H9 (cell line): ENCODE results near the gene NOD1. TPM values are rescaled to one million over a fixed set of nuclear protein-coding genes. Genes with fewer than 3 reads are reported as not detected.

Experiments
- DNase-seq: peaks from one replicate; pipeline ENCODE4 v3.0.0-alpha.2; 2017
- H2AFZ ChIP-seq: one replicate; pipeline ENCODE4 v1.6.1; 2013; ENCODE audit warnings: mild to moderate bottlenecking, low read length, control low read depth, moderate library complexity
- H2AK5ac ChIP-seq: 2 replicates; pipeline ENCODE4 v1.6.1; 2013; ENCODE audit warnings: low read length, control low read depth, mixed read lengths; ENCODE audit not compliant: insufficient read length
- H2BK120ac ChIP-seq: one replicate; pipeline ENCODE4 v1.6.1; 2013; ENCODE audit warnings: low read depth, mild to moderate bottlenecking, low read length, control low read depth, inconsistent platforms; ENCODE audit not compliant: poor library complexity, severe bottlenecking
- H2BK12ac ChIP-seq: 2 replicates; pipeline ENCODE4 v1.6.1; 2013; ENCODE audit warnings: low read length, control low read depth, mixed read lengths, low read depth; ENCODE audit not compliant: insufficient read length
- H2BK15ac ChIP-seq: 2 replicates; pipeline ENCODE4 v1.6.1; 2013; ENCODE audit warnings: low read depth, low read length, control low read depth
- H2BK20ac ChIP-seq: one replicate; pipeline ENCODE4 v1.6.1; 2013; ENCODE audit warnings: low read depth, mild to moderate bottlenecking, low read length, control low read depth, inconsistent platforms; ENCODE audit not compliant: poor library complexity, severe bottlenecking
- H2BK5ac ChIP-seq: 2 replicates; pipeline ENCODE4 v1.6.1; 2013; ENCODE audit warnings: low read length, control low read depth, mixed read lengths; ENCODE audit not compliant: insufficient read length
- H3K14ac ChIP-seq: 2 replicates; pipeline ENCODE4 v1.6.1; 2013; ENCODE audit warnings: low read length, control low read depth; ENCODE audit not compliant: insufficient read depth
- H3K18ac ChIP-seq: 2 replicates; pipeline ENCODE4 v1.6.1; 2013; ENCODE audit warnings: low read depth, mild to moderate bottlenecking, mixed read lengths, low read length, control low read depth; ENCODE audit not compliant: insufficient read length
- H3K23ac ChIP-seq: 2 replicates; pipeline ENCODE4 v1.6.1; 2013; ENCODE audit warnings: low read length, control low read depth, mixed read lengths, low read depth; ENCODE audit not compliant: insufficient read length
- H3K23me2 ChIP-seq: 2 replicates; pipeline ENCODE4 v1.6.1; 2013; ENCODE audit warnings: low read depth, mild to moderate bottlenecking, mixed read lengths, low read length, control low read depth; ENCODE audit not compliant: insufficient read length, poor library complexity, severe bottlenecking
- H3K27ac ChIP-seq: 2 replicates; pipeline ENCODE4 v1.5.1; 2013; ENCODE audit warnings: low read length, control low read depth, mixed read lengths, low read depth; ENCODE audit not compliant: insufficient read length
- H3K27me3 ChIP-seq: 2 replicates; pipeline ENCODE4 v1.6.1; 2013; ENCODE audit warnings: low read length, control low read depth, inconsistent platforms; ENCODE audit not compliant: insufficient read depth
- H3K4ac ChIP-seq: 2 replicates; pipeline ENCODE4 v1.6.1; 2013; ENCODE audit warnings: low read depth, mild to moderate bottlenecking, control low read depth, inconsistent platforms, low read length, moderate library complexity
- H3K4me1 ChIP-seq: 2 replicates; pipeline ENCODE4 v1.6.1; 2013; ENCODE audit warnings: low read length, control low read depth, inconsistent platforms; ENCODE audit not compliant: insufficient read depth
- H3K4me2 ChIP-seq: 2 replicates; pipeline ENCODE4 v1.6.1; 2013; ENCODE audit warnings: low read length, control low read depth, mixed read lengths; ENCODE audit not compliant: insufficient read length, insufficient read depth
- H3K56ac ChIP-seq: 2 replicates; pipeline ENCODE4 v1.6.1; 2013; ENCODE audit warnings: low read depth, mild to moderate bottlenecking, mixed read lengths, low read length, control low read depth; ENCODE audit not compliant: insufficient read length
- H3K79me1 ChIP-seq: 2 replicates; pipeline ENCODE4 v1.6.1; 2013; ENCODE audit warnings: low read depth, mild to moderate bottlenecking, moderate library complexity, low read length, control low read depth, inconsistent platforms; ENCODE audit not compliant: insufficient read depth, poor library complexity, severe bottlenecking
- H3K79me2 ChIP-seq: 2 replicates; pipeline ENCODE4 v1.6.1; 2013; ENCODE audit warnings: low read length, control low read depth, inconsistent platforms; ENCODE audit not compliant: insufficient read depth
- H3K9ac ChIP-seq: 2 replicates; pipeline ENCODE4 v1.6.1; 2013; ENCODE audit warnings: low read length, control low read depth, mixed read lengths; ENCODE audit not compliant: insufficient read length; ENCODE audit errors: extremely low read depth
- H3K9me3 ChIP-seq: one replicate; pipeline ENCODE4 v1.6.1; 2013; ENCODE audit warnings: low read depth, low read length, inconsistent platforms; ENCODE audit not compliant: control insufficient read depth
- H3T11ph ChIP-seq: one replicate; pipeline ENCODE4 v1.6.1; 2013; ENCODE audit warnings: mild to moderate bottlenecking, low read length, control low read depth, inconsistent platforms
- H4K20me1 ChIP-seq: one replicate; pipeline ENCODE4 v1.6.1; 2013; ENCODE audit not compliant: control insufficient read depth, insufficient read length, insufficient read depth
- H4K5ac ChIP-seq: 2 replicates; pipeline ENCODE4 v1.6.1; 2013; ENCODE audit warnings: low read depth, mild to moderate bottlenecking, mixed read lengths, low read length, control low read depth; ENCODE audit not compliant: insufficient read length
- H4K8ac ChIP-seq: replicated peaks from 2 replicates; pipeline ENCODE4 v1.6.1; 2013; ENCODE audit warnings: low read length, control low read depth, mixed read lengths, low read depth; ENCODE audit not compliant: insufficient read length
- H4K91ac ChIP-seq: 2 replicates; pipeline ENCODE4 v1.6.1; 2013; ENCODE audit warnings: low read depth, mild to moderate bottlenecking, moderate library complexity, mixed read lengths, low read length, control low read depth; ENCODE audit not compliant: insufficient read length
- H3K27ac Mint-ChIP-seq, 3 experiments: 2 replicates in 2 of 3; 3 replicates in 1 of 3; pipeline ENCODE4 v1.8.0; 2020 to 2021; ENCODE audit warnings: mixed read lengths in 3 of 3, mild to moderate bottlenecking in 1 of 3, moderate library complexity in 1 of 3
- H3K27me3 Mint-ChIP-seq: 2 replicates; pipeline ENCODE4 v1.8.0; 2021; ENCODE audit warnings: low read depth, mild to moderate bottlenecking, moderate library complexity, mixed read lengths
- H3K36me3 Mint-ChIP-seq, 3 experiments: 2 replicates in 2 of 3; 3 replicates in 1 of 3; pipeline ENCODE4 v1.8.0; 2020 to 2021; ENCODE audit warnings: low read depth in 3 of 3, mixed read lengths in 3 of 3; ENCODE audit not compliant: insufficient read depth in 1 of 3
- H3K4me1 Mint-ChIP-seq, 2 experiments: 2 replicates each; pipeline ENCODE4 v1.8.0; 2020; ENCODE audit warnings: mixed read lengths in 2 of 2
- H3K4me3 Mint-ChIP-seq, 2 experiments: 2 replicates in 1 of 2; 3 replicates in 1 of 2; pipeline ENCODE4 v1.8.0; 2020 to 2021; ENCODE audit warnings: mild to moderate bottlenecking in 2 of 2, mixed read lengths in 2 of 2, moderate library complexity in 1 of 2
- H3K9me3 Mint-ChIP-seq, 2 experiments: 2 replicates in 1 of 2; 3 replicates in 1 of 2; pipeline ENCODE4 v1.8.0; 2020; ENCODE audit warnings: mild to moderate bottlenecking in 2 of 2, mixed read lengths in 2 of 2, moderate library complexity in 1 of 2
- CTCF ChIP-seq: fragments of 200-600 bp; sonication (generic); conservative IDR thresholded peaks from 3 replicates; pipeline ENCODE4 v1.8.0; 2021; ENCODE audit warnings: antibody characterized with exemption, mild to moderate bottlenecking
- WGBS: extraction: QIAGEN DNeasy Blood & Tissue Kit; methylation state at CpG from one replicate; pipeline ENCODE4 v1.1.7; 2013; ENCODE audit warnings: missing lambda C conversion rate, low lambda C conversion rate, mixed read lengths; ENCODE audit not compliant: insufficient read length; ENCODE audit errors: extremely low coverage; 5-methylcytosine and 5-hydroxymethylcytosine counted together
- total RNA-seq: library from RNA; stranded (reverse); gene quantifications from 2 replicates; pipeline ENCODE4 v1.2.1, GENCODE V29; 2021

The NOD1 gene
- total RNA-seq, 1 experiment from 2014 or later, result 5.3 TPM

DNA sequence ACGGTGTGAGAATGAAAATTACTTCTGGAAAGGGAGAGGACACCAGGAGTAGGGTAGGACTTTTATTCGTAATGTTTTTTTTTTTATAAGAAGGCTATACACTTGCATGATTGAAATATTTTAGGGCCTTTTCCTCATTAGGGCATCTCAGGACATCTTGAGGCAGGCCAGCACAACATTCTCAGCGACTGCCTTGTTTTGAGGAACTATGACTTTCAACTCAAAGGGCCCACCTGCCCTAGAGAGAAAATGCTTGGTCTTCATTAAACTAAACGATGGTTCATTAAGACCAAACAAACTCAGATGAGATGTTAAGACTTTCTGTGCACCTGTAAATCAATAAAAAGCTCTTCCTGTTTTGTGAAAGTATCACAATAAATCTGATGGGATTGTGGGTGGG, 11.3 kb downstream of the NOD1 start:
- Histone ChIP-seq H3K9me3 (no peaks in the 10 kb centered on the region), H2AFZ (no peak overlapping the region), H3K79me2 (no peaks in the 10 kb centered on the region), H3T11ph (no peak overlapping the region), H4K91ac (no peak overlapping the region), H3K4me2 (no peak overlapping the region), H3K9ac (no peak overlapping the region), H4K8ac (no peak overlapping the region), H2BK20ac (no peak overlapping the region), H3K18ac (no peak overlapping the region), H3K27me3 (no peaks in the 10 kb centered on the region), H3K4me1 (peaks cover 5% of the 10 kb centered on the region; the same call in 1 of the 2 replicates), H2BK15ac (no peak overlapping the region), H4K5ac (no peak overlapping the region), H3K4ac (no peak overlapping the region), H2BK12ac (no peak overlapping the region), H3K27ac (no peak overlapping the region), H2AK5ac (no peak overlapping the region), H3K56ac (no peak overlapping the region), H3K79me1 (no peaks in the 10 kb centered on the region), H3K23ac (no peak overlapping the region), H2BK120ac (no peak overlapping the region), H3K14ac (no peak overlapping the region), H4K20me1 (no peaks in the 10 kb centered on the region), H3K23me2 (no peaks in the 10 kb centered on the region), H2BK5ac (no peak overlapping the region)
- H3K27me3 Mint-ChIP-seq, result no peaks in the 10 kb centered on the region
- no peaks in the 10 kb centered on the region for H3K9me3 Mint-ChIP-seq
- no peak overlapping the region; a peak in 2 of 7 replicates for H3K27ac Mint-ChIP-seq
- no peak for DNase-seq
- H3K4me1 Mint-ChIP-seq, result peaks cover 22 to 29% of the 10 kb centered on the region in 2 experiments
- no CpG with 5 or more reads among the region's 4 CpGs for WGBS
- no peaks in the 10 kb centered on the region for H3K36me3 Mint-ChIP-seq
- TF ChIP-seq CTCF, result no peak
- H3K4me3 Mint-ChIP-seq, result no peak overlapping the region
